Endothelial cell of umbilical vein (primary cell): ENCODE measurements around the gene ELAC2.

Source experiments
- MAX ChIP-seq: IDR thresholded peaks from 2 replicates; pipeline ENCODE4 v1.6.1; 2011; ENCODE audit not compliant: insufficient read depth, insufficient read length
- TF ChIP-seq, protein P1 (sequence below), 2 donors: IDR thresholded peaks; 1 replicate in 1 of 2; 2 replicates in 1 of 2; pipeline ENCODE4 v1.5.1; 2011; ENCODE audit warnings: low read length in 2 of 2, mild to moderate bottlenecking in 2 of 2, moderate library complexity in 2 of 2, control low read depth in 1 of 2, inconsistent platforms in 1 of 2, low read depth in 1 of 2; ENCODE audit not compliant: insufficient read depth in 1 of 2; ENCODE audit errors: extremely low read depth in 1 of 2

GRCh38 chr17:13055131-13055530 is 37.3 kb upstream of the ELAC2 start:
- TF ChIP-seq, protein P1, sequence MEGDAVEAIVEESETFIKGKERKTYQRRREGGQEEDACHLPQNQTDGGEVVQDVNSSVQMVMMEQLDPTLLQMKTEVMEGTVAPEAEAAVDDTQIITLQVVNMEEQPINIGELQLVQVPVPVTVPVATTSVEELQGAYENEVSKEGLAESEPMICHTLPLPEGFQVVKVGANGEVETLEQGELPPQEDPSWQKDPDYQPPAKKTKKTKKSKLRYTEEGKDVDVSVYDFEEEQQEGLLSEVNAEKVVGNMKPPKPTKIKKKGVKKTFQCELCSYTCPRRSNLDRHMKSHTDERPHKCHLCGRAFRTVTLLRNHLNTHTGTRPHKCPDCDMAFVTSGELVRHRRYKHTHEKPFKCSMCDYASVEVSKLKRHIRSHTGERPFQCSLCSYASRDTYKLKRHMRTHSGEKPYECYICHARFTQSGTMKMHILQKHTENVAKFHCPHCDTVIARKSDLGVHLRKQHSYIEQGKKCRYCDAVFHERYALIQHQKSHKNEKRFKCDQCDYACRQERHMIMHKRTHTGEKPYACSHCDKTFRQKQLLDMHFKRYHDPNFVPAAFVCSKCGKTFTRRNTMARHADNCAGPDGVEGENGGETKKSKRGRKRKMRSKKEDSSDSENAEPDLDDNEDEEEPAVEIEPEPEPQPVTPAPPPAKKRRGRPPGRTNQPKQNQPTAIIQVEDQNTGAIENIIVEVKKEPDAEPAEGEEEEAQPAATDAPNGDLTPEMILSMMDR (IDR thresholded peaks at IDR 0.05; ENCODE audit: extremely low read depth in 1 of 2, insufficient read depth in 1 of 2, low read depth in 1 of 2, low read length in 2 of 2) = no peak
- no peak for TF ChIP-seq MAX
